NCI-H146 treated with DMSO at 0.1 percent for 48 hours (cell line): ENCODE measurements around the gene FGFR1OP2.
"Not testable (repeated sequence)": the region's sequence is repeated elsewhere in the genome, so short reads cannot be mapped to it uniquely, and the experiment has no call there.

Experiments
- DNase-seq: peaks from one replicate; lab custom pipeline; 2025; ENCODE audit not compliant: unreplicated experiment; lab: John Stamatoyannopoulos, UW

The FGFR1OP2 gene

GRCh38 chr12:26940516-26941214, 2.4 kb downstream of the FGFR1OP2 start:
- no peak for DNase-seq

DNA sequence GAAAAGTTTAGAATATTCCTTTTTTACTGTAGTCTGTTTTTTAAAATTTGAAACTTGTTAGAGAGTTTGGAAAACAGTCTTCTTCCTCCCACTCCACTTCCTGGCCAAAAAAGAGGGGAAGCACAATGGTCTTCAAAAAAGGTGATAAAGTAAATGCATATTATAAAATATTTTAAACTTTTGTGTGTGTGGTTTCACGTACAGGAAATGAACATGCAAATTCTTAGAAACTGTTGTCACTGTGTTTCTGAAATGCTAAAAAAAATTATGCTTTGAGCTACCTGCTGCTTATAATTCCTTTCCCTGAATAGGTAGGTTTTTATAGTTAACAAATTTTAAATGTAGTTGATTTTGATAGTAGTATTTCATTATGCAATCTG, 2.9 kb downstream of the FGFR1OP2 start:
- DNase-seq: no peak

GRCh38 chr12:26948309-26948708, 10.0 kb downstream of the FGFR1OP2 start:
- no peak for DNase-seq

GRCh38 chr12:26953447-26953846, 15.2 kb downstream of the FGFR1OP2 start:
- DNase-seq: no peak

- DNase-seq: no peak
These were observed 15.8 kb downstream of the FGFR1OP2 start for GRCh38 chr12:26954027-26954426.

- DNase-seq: not testable (repeated sequence)
These were observed 23.1 kb downstream of the FGFR1OP2 start for GRCh38 chr12:26961391-26961790.

DNA sequence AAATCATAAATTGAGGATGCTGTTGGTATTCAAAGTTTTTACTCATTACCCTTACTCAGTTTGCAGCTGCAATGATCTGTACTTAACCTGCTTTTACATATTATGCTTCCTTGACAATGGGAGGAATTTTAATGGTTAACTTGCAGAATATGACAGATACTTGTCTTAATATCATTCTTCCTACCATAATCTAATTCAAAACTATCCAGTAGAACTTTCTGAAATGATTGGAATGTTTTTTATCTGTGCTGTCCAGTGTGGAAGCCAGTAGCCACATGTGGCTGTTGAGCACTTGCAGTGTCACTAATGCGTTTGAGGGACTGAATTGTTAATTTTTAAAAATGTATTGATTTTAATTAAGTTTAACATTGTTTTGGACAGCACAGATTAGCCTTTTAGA, 23.5 kb downstream of the FGFR1OP2 start:
- no peak for DNase-seq

DNA sequence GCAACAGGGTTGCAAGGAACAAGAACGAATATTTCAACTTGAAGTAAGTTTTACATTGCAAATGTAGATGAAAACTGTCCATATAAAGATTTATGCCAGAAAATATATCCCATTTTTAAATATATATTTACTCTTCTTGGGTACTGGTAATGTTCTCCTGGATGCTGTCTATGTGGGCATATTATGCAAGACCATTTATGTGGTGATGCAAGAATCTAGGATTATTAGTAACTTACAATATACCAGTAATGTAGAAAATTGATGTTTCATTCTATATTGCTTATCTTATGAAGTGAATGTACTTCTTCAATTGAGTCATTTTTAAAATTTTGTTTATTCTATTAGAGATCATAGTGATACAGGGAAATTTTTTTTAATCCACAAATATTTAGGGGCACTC, 25.1 kb downstream of the FGFR1OP2 start:
- no peak for DNase-seq

DNA sequence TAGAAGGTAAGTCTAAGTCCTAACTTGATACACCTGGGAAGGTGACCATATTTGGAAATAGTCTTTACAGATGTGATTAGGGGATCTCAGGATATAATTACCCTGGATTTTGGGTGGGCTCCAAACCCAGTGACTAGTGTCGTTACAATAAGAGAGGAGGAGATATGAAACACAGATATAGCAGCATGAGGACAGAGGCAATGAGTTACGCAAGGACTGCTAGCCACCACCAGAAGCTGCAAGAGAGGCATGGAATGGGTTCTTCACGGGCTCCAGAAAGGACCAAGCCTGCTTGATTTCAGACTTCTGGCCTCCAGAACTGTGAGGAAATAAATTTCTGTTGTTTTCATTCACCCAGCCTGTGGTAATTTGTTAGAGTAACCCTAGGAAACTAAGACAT, 28.6 kb downstream of the FGFR1OP2 start:
- DNase-seq: no peak

- DNase-seq: no peak
These were observed 31.9 kb downstream of the FGFR1OP2 start for GRCh38 chr12:26970136-26970535.

DNA sequence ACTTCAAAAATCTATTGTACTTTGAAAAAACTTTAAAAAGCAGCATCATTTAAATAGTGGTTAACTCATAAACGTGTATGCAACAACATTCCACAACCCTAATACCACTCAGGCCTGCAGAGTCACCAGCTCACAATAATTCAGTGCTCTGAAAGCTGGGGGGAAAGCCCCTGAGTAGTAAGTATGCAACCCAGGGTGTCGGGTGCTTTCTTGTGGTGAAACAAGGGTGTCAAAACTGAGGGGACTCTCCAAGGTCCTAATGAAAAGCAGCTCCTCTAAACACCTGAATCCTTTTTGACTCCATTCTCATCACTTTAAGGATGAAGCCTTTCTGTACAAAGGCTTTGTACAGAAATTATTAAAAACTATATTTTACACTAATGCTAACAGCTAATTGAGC, 33.7 kb downstream of the FGFR1OP2 start:
- no peak for DNase-seq

DNA sequence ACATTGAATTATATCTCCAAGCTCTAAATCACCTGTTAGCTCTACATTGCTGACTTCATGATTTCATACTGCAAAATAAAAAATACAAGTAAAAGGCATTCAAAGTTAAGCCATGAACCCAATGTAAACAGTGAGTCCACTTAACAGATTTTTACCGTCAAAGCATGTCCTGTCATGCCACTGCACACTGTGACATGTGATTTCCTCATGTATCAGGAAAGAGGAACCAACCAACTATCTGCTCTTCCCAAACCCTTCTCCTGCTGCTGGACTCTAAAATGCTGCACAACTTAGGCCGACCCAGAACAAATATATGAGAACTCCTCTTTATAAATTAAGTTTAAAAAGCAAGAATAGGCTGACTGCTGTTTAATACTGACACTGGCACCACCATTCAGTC, 38.4 kb downstream of the FGFR1OP2 start:
- DNase-seq: no peak

- DNase-seq: no peak
These were observed 40.5 kb downstream of the FGFR1OP2 start for GRCh38 chr12:26978801-26979200.

DNA sequence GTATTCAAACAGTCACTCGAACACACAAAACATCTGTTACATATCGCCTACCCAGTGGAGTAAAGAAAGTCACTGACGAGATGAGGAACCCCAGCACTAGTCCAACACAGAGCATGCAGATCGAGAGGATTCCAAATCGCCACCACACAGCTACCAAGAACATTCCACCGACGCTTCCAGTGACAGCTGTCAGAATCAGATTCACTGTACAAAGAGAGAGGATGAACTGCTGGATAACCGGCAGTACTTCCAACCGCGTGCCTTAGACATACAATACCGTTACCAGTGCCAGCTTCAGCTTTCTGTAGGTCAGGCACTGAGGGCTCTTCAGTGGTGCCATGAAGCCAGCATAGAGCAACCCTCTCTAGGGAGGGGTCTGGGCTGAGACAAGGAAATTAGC, 41.5 kb downstream of the FGFR1OP2 start:
- DNase-seq: no peak

GRCh38 chr12:26982866-26983265, 44.6 kb downstream of the FGFR1OP2 start:
- no peak for DNase-seq

- DNase-seq: no peak
These were observed 49.6 kb downstream of the FGFR1OP2 start for GRCh38 chr12:26987634-26988424.

- no peak for DNase-seq
These were observed 50.4 kb downstream of the FGFR1OP2 start for GRCh38 chr12:26988703-26989102.

DNA sequence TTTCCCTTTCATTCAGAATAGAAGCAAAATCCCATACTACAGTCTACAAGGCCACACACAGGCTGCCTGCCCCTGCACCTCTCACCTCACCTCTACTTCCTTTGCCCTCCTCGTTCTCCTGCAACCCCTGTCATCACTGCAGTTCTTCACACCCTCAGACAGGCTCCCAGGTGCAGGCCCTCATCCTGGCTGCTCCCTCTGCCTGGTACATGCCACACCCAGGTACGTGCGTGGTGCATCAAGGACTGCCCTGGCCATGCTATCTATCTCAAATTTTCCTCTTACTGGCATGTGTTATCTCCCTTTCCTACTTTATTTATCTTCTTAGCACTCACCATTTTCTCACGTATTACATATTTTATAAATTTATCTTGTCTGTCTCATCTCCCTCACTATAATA, 51.6 kb downstream of the FGFR1OP2 start:
- no peak for DNase-seq

DNA sequence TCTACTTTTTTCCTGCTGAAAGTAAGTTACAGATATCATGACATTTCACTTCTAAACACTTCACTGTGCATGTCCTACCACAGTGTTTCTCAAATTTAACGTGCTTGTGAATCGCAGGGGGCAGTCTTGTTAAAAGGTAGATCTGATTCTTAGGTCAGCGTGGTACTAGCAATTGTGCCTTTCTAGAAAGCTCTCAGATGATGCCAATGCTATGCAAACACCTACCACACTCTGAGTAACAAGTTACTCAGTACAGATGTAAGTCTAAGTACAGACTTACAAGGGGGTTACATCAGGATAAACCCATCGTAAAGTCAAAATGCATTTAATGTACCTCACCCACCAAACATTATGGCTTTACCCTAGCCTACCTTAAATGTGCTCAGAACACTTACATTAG, 53.6 kb downstream of the FGFR1OP2 start:
- no peak for DNase-seq

DNA sequence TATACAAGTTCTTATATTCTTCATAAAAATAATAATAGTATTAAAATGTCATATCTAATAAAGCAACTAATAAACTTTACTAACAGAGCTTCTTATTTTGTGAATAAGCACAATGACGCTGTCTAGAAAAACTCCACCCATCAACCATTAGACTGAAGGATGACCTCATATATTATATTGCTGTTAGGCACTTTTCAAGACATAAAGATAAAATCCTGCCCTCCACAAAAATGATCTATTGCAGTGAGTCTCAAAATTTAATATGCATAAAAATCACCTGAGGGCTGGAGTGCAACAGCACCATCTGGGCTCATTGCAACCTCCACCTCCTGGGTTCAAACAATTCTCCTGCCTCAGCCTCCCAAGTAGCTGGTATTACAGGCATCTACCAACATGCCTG, 55.8 kb downstream of the FGFR1OP2 start:
- no peak for DNase-seq

GRCh38 chr12:26995706-26996105, 57.4 kb downstream of the FGFR1OP2 start:
- DNase-seq: no peak

DNA sequence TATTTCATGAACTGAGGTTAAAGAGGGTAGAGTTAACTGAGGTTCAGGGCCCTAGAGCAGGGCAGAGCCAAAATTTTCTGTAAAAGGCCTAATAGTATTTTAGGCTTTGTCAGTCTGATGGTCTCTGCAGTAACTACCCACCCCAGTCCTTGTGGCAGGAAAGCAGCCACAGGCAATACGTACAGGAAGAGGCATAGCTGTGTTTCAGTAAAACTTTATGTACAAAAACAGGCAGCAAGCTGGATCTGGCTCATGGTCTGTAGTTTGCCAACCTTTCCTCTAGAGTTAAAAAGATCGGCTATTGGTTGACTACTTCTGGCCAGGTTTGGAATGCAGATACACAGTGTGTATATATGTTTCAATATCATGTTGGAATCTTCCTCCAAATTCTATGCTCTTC, 58.7 kb downstream of the FGFR1OP2 start:
- no peak for DNase-seq

DNA sequence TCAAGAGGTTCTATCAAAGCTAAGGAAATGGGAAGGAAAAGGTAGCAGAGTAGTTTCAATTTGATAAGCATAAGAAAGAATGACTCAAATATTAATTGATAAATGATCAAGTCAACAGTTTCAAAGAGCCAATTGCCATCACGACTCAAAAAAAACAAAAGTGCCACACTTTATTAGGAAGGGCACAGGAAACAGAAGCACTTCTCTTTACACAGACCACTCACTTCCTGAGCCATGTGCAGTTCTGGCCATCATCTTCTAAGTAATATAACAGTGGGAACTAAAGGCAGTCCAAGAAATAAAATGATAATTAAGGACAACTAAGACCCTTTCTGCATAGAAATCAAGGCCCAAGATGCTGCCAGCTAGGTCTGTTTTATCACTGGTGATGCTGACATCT, 62.7 kb downstream of the FGFR1OP2 start:
- no peak for DNase-seq
